ENCODE data around the gene TTC17.
"Not testable (repeated sequence)": the region's sequence is repeated elsewhere in the genome, so short reads cannot be mapped to it uniquely, and the experiment has no call there.

TTC17 gene

GRCh38 chr11:43392713-43393112 lies 34.0 kb downstream of the TTC17 start:
- DNase-seq (ENCODE audit: low spot score): peak; percentile 49

- no peak for DNase-seq (ENCODE audit: low spot score)
Measured at GRCh38 chr11:43393765-43394355, 35.1 kb downstream of the TTC17 start.

GRCh38 chr11:43396617-43397016 lies 37.9 kb downstream of the TTC17 start:
- no peak for DNase-seq (ENCODE audit: low spot score)

- DNase-seq (ENCODE audit: low spot score): no peak
Measured at GRCh38 chr11:43397251-43397650, 38.5 kb downstream of the TTC17 start.

GRCh38 chr11:43399983-43400630 lies 41.4 kb downstream of the TTC17 start:
- peak; percentile 27 for DNase-seq (ENCODE audit: low spot score)

- no peak for DNase-seq (ENCODE audit: low spot score)
Measured at GRCh38 chr11:43401252-43401651, 42.5 kb downstream of the TTC17 start.

GRCh38 chr11:43401811-43402210 lies 43.1 kb downstream of the TTC17 start:
- DNase-seq (ENCODE audit: low spot score): not testable (repeated sequence)

- no peak for DNase-seq (ENCODE audit: low spot score)
Measured at GRCh38 chr11:43403357-43404231, 44.9 kb downstream of the TTC17 start.

- DNase-seq (ENCODE audit: low spot score): no peak
Measured at GRCh38 chr11:43404406-43404805, 45.7 kb downstream of the TTC17 start.

GRCh38 chr11:43404836-43405479 lies 46.2 kb downstream of the TTC17 start:
- DNase-seq (ENCODE audit: low spot score): no peak

- DNase-seq (ENCODE audit: low spot score): no peak
Measured at GRCh38 chr11:43408277-43408676, 49.6 kb downstream of the TTC17 start.

GRCh38 chr11:43410394-43410793 lies 51.7 kb downstream of the TTC17 start:
- DNase-seq (ENCODE audit: low spot score): no peak

- DNase-seq (ENCODE audit: low spot score): peak; percentile 22
Measured at GRCh38 chr11:43418197-43418596, 59.5 kb downstream of the TTC17 start.

- peak; percentile 52 for DNase-seq (ENCODE audit: low spot score)
Measured at GRCh38 chr11:43419460-43419859, 60.7 kb downstream of the TTC17 start.

GRCh38 chr11:43427971-43428370 lies 69.3 kb downstream of the TTC17 start:
- DNase-seq (ENCODE audit: low spot score): no peak

- not testable (repeated sequence) for DNase-seq (ENCODE audit: low spot score)
Measured at GRCh38 chr11:43430916-43431315, 72.2 kb downstream of the TTC17 start.

GRCh38 chr11:43434893-43435292 lies 76.2 kb downstream of the TTC17 start:
- DNase-seq (ENCODE audit: low spot score): no peak

GRCh38 chr11:43440486-43440885 lies 81.8 kb downstream of the TTC17 start:
- no peak for DNase-seq (ENCODE audit: low spot score)

- DNase-seq (ENCODE audit: low spot score): no peak
Measured at GRCh38 chr11:43443811-43444210, 85.1 kb downstream of the TTC17 start.

GRCh38 chr11:43447151-43447550 lies 88.4 kb downstream of the TTC17 start:
- DNase-seq (ENCODE audit: low spot score): peak; percentile 3

- DNase-seq (ENCODE audit: low spot score): no peak
Measured at GRCh38 chr11:43458486-43458885, 99.8 kb downstream of the TTC17 start.

GRCh38 chr11:43459246-43459645 lies 100.5 kb downstream of the TTC17 start:
- no peak for DNase-seq (ENCODE audit: low spot score)

- no peak for DNase-seq (ENCODE audit: low spot score)
Measured at GRCh38 chr11:43462359-43462758, 103.6 kb downstream of the TTC17 start.
